B cell (primary cell): ENCODE measurements around the gene SMAD1.

ENCODE experiments used
- CTCF ChIP-seq: fragments of 200-600 bp; IDR thresholded peaks from one replicate; pipeline ENCODE4 v1.8.0; 2022; ENCODE audit warnings: antibody characterized with exemption, mild to moderate bottlenecking
- EZH2 ChIP-seq: IDR thresholded peaks from 2 replicates; pipeline ENCODE4 v1.6.1; 2012; ENCODE audit warnings: borderline replicate concordance, low read depth, mild to moderate bottlenecking, moderate library complexity, low read length; ENCODE audit not compliant: insufficient read depth, poor library complexity, severe bottlenecking

GRCh38 chr4:145496292-145496691 is 14.6 kb downstream of the SMAD1 start:
- TF ChIP-seq CTCF (no peak), EZH2 (no peak)
